Glomerular visceral epithelial cell (primary cell): ENCODE results near the gene TRPC4AP.

Source experiments
- DNase-seq: peaks from one replicate; pipeline ENCODE4 v3.0.0-alpha.2; 2016; ENCODE audit errors: extremely low spot score

TRPC4AP gene

GRCh38 chr20:34987288-34988190 lies 105.1 kb downstream of the TRPC4AP start:
- no peak for DNase-seq

GRCh38 chr20:34986311-34987287 lies 106.0 kb downstream of the TRPC4AP start:
- no peak for DNase-seq

- no peak for DNase-seq
Observed at GRCh38 chr20:34985461-34986310, 106.9 kb downstream of the TRPC4AP start.

GRCh38 chr20:34984756-34985261 lies 107.8 kb downstream of the TRPC4AP start:
- DNase-seq, result no peak

- no peak for DNase-seq
Observed at GRCh38 chr20:34983995-34984735, 108.4 kb downstream of the TRPC4AP start.

- DNase-seq, result no peak
Observed at GRCh38 chr20:34983089-34983820, 109.4 kb downstream of the TRPC4AP start.

- no peak for DNase-seq
Observed at GRCh38 chr20:34982270-34983088, 110.1 kb downstream of the TRPC4AP start.

GRCh38 chr20:34980543-34981233 lies 111.9 kb downstream of the TRPC4AP start:
- DNase-seq, result no peak

GRCh38 chr20:34979366-34980153 lies 113.0 kb downstream of the TRPC4AP start:
- no peak for DNase-seq

- DNase-seq, result no peak
Observed at GRCh38 chr20:34978092-34978744, 114.4 kb downstream of the TRPC4AP start.

GRCh38 chr20:34977365-34978091 lies 115.1 kb downstream of the TRPC4AP start:
- no peak for DNase-seq

- no peak for DNase-seq
Observed at GRCh38 chr20:34976286-34976685, 116.3 kb downstream of the TRPC4AP start.

- no peak for DNase-seq
Observed at GRCh38 chr20:34974246-34974645, 118.4 kb downstream of the TRPC4AP start.

- DNase-seq, result no peak
Observed at GRCh38 chr20:34971561-34972235, 120.9 kb downstream of the TRPC4AP start.

GRCh38 chr20:34970846-34971560 lies 121.6 kb downstream of the TRPC4AP start:
- no peak for DNase-seq
